Urinary bladder (tissue), 4 donors: Measurements from ENCODE around the gene OR10AD1. TPM values are rescaled to one million over a fixed set of nuclear protein-coding genes. Genes with fewer than 3 reads are reported as not detected.

Source experiments
- DNase-seq: peaks from one replicate; pipeline ENCODE4 v3.0.0-alpha.2; 2015; ENCODE audit errors: extremely low spot score
- H3K27ac ChIP-seq: one replicate; pipeline ENCODE4 v1.5.1; 2013; ENCODE audit warnings: low read depth, mild to moderate bottlenecking, moderate library complexity
- H3K36me3 ChIP-seq: one replicate; pipeline ENCODE4 v1.6.1; 2013; ENCODE audit warnings: mild to moderate bottlenecking, moderate library complexity; ENCODE audit not compliant: insufficient read depth
- H3K4me1 ChIP-seq: one replicate; pipeline ENCODE4 v1.6.1; 2013; ENCODE audit warnings: mild to moderate bottlenecking, moderate library complexity; ENCODE audit not compliant: insufficient read depth
- H3K4me3 ChIP-seq: one replicate; pipeline ENCODE4 v1.5.1; 2013; ENCODE audit warnings: low read depth, low read length
- WGBS: extraction: QIAGEN DNeasy Blood & Tissue Kit; methylation state at CpG from one replicate; pipeline ENCODE4 v1.1.7; 2013; 5-methylcytosine and 5-hydroxymethylcytosine counted together
- polyA plus RNA-seq: library from polyadenylated mRNA; stranded (reverse); fragments of 200-250 nt; gene quantifications from one replicate; pipeline ENCODE4 v1.2.3, GENCODE V29; 2013
- total RNA-seq: library from RNA; depleted of rRNA; stranded (reverse); fragments of >200 nt; gene quantifications from one replicate; pipeline ENCODE4 v1.2.3, GENCODE V29; 2014
- donor health status: healthy with polysubstance abuse.
- donor health status: healthy.

The OR10AD1 gene
- total and polyA plus RNA-seq, 2 donors = not detected

- DNase-seq = no peak
- H3K4me1 ChIP-seq = peaks cover 3% of the 10 kb centered on the region
- no peak overlapping the region for H3K4me3 ChIP-seq
- WGBS = 27% methylated on average over 3 of the region's 3 CpGs
- H3K27ac ChIP-seq = no peak overlapping the region
- no peaks in the 10 kb centered on the region for H3K36me3 ChIP-seq
Observed at GRCh38 chr12:48199774-48200221, 3.3 kb downstream of the OR10AD1 start.

GRCh38 chr12:48198985-48199384, 4.1 kb downstream of the OR10AD1 start:
- no peak for DNase-seq
- Histone ChIP-seq H3K4me1 (peaks cover 3% of the 10 kb centered on the region), H3K4me3 (peak overlapping the region; percentile 56), H3K36me3 (no peaks in the 10 kb centered on the region), H3K27ac (peak overlapping the region; percentile 98)
- 47% methylated on average over 10 of the region's 10 CpGs for WGBS

- peak overlapping the region; percentile 98 for H3K27ac ChIP-seq
- peaks cover 3% of the 10 kb centered on the region for H3K4me1 ChIP-seq
- DNase-seq = no peak
- 13% methylated on average over 26 of the region's 26 CpGs for WGBS
- no peaks in the 10 kb centered on the region for H3K36me3 ChIP-seq
- peak overlapping the region; percentile 56 for H3K4me3 ChIP-seq
Observed at GRCh38 chr12:48198672-48198971, 4.5 kb downstream of the OR10AD1 start.

GRCh38 chr12:48197971-48198671, 5.0 kb downstream of the OR10AD1 start:
- Histone ChIP-seq H3K27ac (peak overlapping the region; percentile 98), H3K36me3 (no peaks in the 10 kb centered on the region), H3K4me1 (peaks cover 3% of the 10 kb centered on the region), H3K4me3 (peak overlapping the region; percentile 56)
- DNase-seq = peak; percentile 90
- under 1% methylated on average over 39 of the region's 39 CpGs for WGBS

GRCh38 chr12:48197549-48197970, 5.5 kb downstream of the OR10AD1 start:
- Histone ChIP-seq H3K4me3 (peak overlapping the region; percentile 45), H3K4me1 (peaks cover 3% of the 10 kb centered on the region), H3K27ac (peak overlapping the region; percentile 98), H3K36me3 (no peaks in the 10 kb centered on the region)
- DNase-seq = no peak
- 2% methylated on average over 10 of the region's 10 CpGs for WGBS

GRCh38 chr12:48194799-48195201, 8.3 kb downstream of the OR10AD1 start:
- no peaks in the 10 kb centered on the region for H3K36me3 ChIP-seq
- DNase-seq = no peak
- H3K4me3 ChIP-seq = no peak overlapping the region
- WGBS = 45% methylated on average over 1 of the region's 1 CpG
- H3K4me1 ChIP-seq = no peaks in the 10 kb centered on the region
- no peak overlapping the region for H3K27ac ChIP-seq

- H3K4me3 ChIP-seq = no peak overlapping the region
- H3K36me3 ChIP-seq = no peaks in the 10 kb centered on the region
- no peak for DNase-seq
- H3K4me1 ChIP-seq = no peaks in the 10 kb centered on the region
- H3K27ac ChIP-seq = no peak overlapping the region
- WGBS = 65% methylated on average over 2 of the region's 2 CpGs
Observed at GRCh38 chr12:48193623-48194022, 9.5 kb downstream of the OR10AD1 start.

GRCh38 chr12:48192861-48193260, 10.2 kb downstream of the OR10AD1 start:
- Histone ChIP-seq H3K36me3 (no peaks in the 10 kb centered on the region), H3K4me3 (no peak overlapping the region), H3K27ac (no peak overlapping the region), H3K4me1 (no peaks in the 10 kb centered on the region)
- WGBS = 83% methylated on average over 1 of the region's 1 CpG
- no peak for DNase-seq

GRCh38 chr12:48191096-48191495, 12.0 kb downstream of the OR10AD1 start:
- H3K36me3 ChIP-seq = no peaks in the 10 kb centered on the region
- no peak overlapping the region for H3K4me3 ChIP-seq
- no peaks in the 10 kb centered on the region for H3K4me1 ChIP-seq
- DNase-seq = no peak
- no peak overlapping the region for H3K27ac ChIP-seq

- no peak for DNase-seq
- Histone ChIP-seq H3K4me3 (no peak overlapping the region), H3K27ac (no peak overlapping the region), H3K4me1 (no peaks in the 10 kb centered on the region), H3K36me3 (no peaks in the 10 kb centered on the region)
- WGBS = 39% methylated on average over 6 of the region's 6 CpGs
Observed at GRCh38 chr12:48189331-48190125, 13.6 kb downstream of the OR10AD1 start.

GRCh38 chr12:48187916-48188695, 15.0 kb downstream of the OR10AD1 start:
- no peak for DNase-seq
- no peak overlapping the region for H3K27ac ChIP-seq
- H3K4me3 ChIP-seq = no peak overlapping the region
- no peaks in the 10 kb centered on the region for H3K4me1 ChIP-seq
- 86% methylated on average over 10 of the region's 10 CpGs for WGBS
- H3K36me3 ChIP-seq = no peaks in the 10 kb centered on the region

GRCh38 chr12:48185181-48185919, 17.7 kb downstream of the OR10AD1 start:
- no peaks in the 10 kb centered on the region for H3K4me1 ChIP-seq
- WGBS = 71% methylated on average over 10 of the region's 10 CpGs
- no peaks in the 10 kb centered on the region for H3K36me3 ChIP-seq
- peak overlapping the region; percentile 64 for H3K4me3 ChIP-seq
- H3K27ac ChIP-seq = peak overlapping the region; percentile 15
- DNase-seq = no peak

- H3K36me3 ChIP-seq = no peaks in the 10 kb centered on the region
- WGBS = 4% methylated on average over 20 of the region's 20 CpGs
- no peak for DNase-seq
- no peak overlapping the region for H3K27ac ChIP-seq
- peak overlapping the region; percentile 64 for H3K4me3 ChIP-seq
- H3K4me1 ChIP-seq = no peaks in the 10 kb centered on the region
Observed at GRCh38 chr12:48184549-48184922, 18.6 kb downstream of the OR10AD1 start.
